Mesodermal cell (in vitro differentiated cells): ENCODE measurements around the gene RHOF.
A peak's percentile ranks its signal among the peaks of the same experiment; 100 is the strongest.

Experiments
- H3K27ac ChIP-seq: 2 replicates; pipeline ENCODE4 v1.7.0; 2013; ENCODE audit warnings: mild to moderate bottlenecking, low read depth, low read length, moderate library complexity; ENCODE audit not compliant: severe bottlenecking
- H3K36me3 ChIP-seq: 2 replicates; pipeline ENCODE4 v1.7.1; 2013; ENCODE audit warnings: mild to moderate bottlenecking, low read length, moderate library complexity; ENCODE audit not compliant: control insufficient read depth, insufficient read depth
- H3K4me1 ChIP-seq: one replicate; pipeline ENCODE4 v1.7.1; 2013; ENCODE audit warnings: mild to moderate bottlenecking, low read length; ENCODE audit not compliant: insufficient read depth, control insufficient read depth, poor library complexity, severe bottlenecking
- H3K4me3 ChIP-seq: 2 replicates; pipeline ENCODE4 v1.7.0; 2013; ENCODE audit warnings: low read length, control low read depth, mild to moderate bottlenecking; ENCODE audit not compliant: insufficient read depth, poor library complexity, severe bottlenecking; ENCODE audit errors: extremely low read depth
- H3K9me3 ChIP-seq: 2 replicates; pipeline ENCODE4 v1.7.1; 2013; ENCODE audit warnings: mild to moderate bottlenecking, low read length, moderate library complexity; ENCODE audit not compliant: control insufficient read depth
- whole genome bisulfite sequencing, 2 experiments: methylation state at CpG; one replicate each; pipeline ENCODE4 v1.1.5; 2013; ENCODE audit warnings: missing lambda C conversion rate in 2 of 2; ENCODE audit not compliant: insufficient coverage in 2 of 2; 5-methylcytosine and 5-hydroxymethylcytosine counted together

Gene RHOF

DNA sequence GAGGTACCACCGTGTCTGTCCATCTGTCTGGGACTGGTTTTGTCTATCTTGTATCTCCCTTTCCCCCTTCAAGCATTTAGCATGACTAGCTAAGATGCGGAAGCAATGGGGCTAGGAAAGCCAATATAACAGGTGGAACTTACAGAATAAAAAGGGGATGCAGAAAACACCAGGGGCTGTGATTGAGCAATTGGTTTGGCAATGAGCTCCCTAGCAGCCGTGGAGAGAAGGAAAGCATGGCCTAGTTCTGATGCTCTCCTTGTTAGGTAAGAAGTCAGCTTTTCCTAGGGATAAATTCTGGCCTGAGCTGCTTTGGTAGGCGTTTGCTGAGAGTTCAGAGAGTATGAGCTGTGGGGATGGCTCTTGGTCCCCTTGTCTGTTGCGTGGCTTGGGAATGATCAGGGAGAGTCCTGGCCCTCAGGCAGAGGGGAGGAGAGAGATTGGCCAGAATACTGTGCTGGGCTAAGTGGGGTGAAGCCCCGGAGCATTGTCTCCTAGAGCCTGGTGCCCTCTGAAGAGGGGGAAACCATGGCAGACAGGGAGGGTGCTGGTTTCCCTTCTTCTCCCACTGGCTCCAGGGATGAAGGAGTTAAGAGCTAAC lies 17.4 kb upstream of the RHOF start:
- Histone ChIP-seq H3K9me3 (no peaks in the 10 kb centered on the region), H3K4me1 (peaks cover 15% of the 10 kb centered on the region), H3K4me3 (peak overlapping the region; percentile 54), H3K27ac (no peak overlapping the region), H3K36me3 (peaks cover 73% of the 10 kb centered on the region)
- WGBS, 2 experiments: 77 to 83% methylated on average over 5 to 6 of the region's 6 CpGs

DNA sequence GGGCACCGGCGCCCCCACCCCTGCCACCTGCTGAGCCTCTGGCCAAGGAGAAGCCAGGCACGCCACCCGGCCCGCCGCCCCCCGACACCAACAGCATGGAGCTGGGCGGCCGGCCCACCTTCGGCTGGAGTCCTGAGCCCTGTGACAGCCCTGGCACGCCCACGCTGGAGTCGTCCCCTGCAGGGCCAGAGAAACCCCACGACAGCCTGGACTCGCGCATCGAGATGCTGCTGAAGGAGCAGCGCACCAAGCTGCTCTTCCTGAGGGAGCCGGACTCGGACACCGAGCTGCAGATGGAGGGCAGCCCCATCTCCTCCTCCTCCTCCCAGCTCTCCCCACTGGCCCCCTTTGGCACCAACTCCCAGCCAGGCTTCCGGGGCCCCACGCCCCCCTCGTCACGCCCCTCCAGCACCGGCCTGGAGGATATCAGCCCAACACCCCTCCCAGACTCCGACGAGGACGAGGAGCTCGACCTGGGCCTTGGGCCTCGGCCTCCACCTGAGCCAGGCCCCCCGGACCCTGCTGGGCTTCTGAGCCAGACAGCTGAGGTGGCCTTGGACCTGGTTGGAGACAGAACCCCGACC lies 16.8 kb upstream of the RHOF start:
- peaks cover 68% of the 10 kb centered on the region for H3K36me3 ChIP-seq
- 88 to 92% methylated on average over 23 to 30 of the region's 33 CpGs for WGBS, 2 experiments

DNA sequence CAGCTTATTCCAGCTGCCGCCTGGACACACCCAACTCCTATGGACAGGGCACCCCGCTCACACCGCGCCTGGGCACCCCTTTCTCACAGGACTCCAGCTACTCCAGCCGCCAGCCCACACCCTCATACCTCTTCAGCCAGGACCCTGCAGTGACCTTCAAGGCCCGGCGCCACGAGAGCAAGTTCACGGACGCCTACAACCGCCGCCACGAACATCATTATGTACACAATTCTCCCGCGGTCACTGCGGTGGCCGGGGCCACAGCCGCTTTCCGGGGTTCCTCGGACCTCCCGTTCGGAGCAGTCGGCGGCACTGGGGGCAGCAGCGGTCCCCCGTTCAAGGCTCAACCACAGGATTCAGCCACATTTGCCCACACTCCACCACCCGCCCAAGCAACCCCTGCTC lies 16.2 kb upstream of the RHOF start:
- H3K4me1 ChIP-seq: peaks cover 19% of the 10 kb centered on the region
- H3K4me3 ChIP-seq: no peak overlapping the region
- no peak overlapping the region for H3K27ac ChIP-seq
- H3K36me3 ChIP-seq: peaks cover 62% of the 10 kb centered on the region
- H3K9me3 ChIP-seq: no peaks in the 10 kb centered on the region
- WGBS, 2 experiments: 96% methylated on average over 25 to 27 of the region's 27 CpGs

More for the DNA sequence above, 16.8 kb upstream of the RHOF start:
- H3K27ac ChIP-seq: no peak overlapping the region
- no peaks in the 10 kb centered on the region for H3K9me3 ChIP-seq
- H3K4me3 ChIP-seq: no peak overlapping the region
- H3K4me1 ChIP-seq: peaks cover 19% of the 10 kb centered on the region

DNA sequence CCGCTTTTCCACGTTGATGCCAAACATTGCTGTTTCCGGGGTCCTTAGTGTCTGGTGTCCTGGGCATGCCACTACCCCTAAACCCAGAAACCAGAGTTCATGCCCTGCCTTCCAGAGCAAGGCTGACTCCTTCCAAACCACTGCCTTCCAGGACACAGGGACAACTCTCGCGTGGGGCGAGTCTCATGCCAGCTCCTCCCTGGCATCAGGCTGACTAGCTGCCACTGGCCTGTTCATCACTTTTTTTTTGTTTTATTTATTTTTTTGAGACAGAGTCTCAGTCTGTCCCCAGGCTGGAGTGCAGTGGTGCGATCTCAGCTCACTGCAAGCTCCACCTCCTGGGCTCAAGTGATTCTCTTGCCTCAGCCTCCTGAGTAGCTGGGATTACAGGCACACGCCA lies 15.1 kb upstream of the RHOF start:
- Histone ChIP-seq H3K9me3 (no peaks in the 10 kb centered on the region), H3K4me3 (no peak overlapping the region), H3K4me1 (peaks cover 19% of the 10 kb centered on the region), H3K27ac (no peak overlapping the region), H3K36me3 (peaks cover 54% of the 10 kb centered on the region)
- 90 to 100% methylated on average over 4 to 5 of the region's 8 CpGs for WGBS, 2 experiments

DNA sequence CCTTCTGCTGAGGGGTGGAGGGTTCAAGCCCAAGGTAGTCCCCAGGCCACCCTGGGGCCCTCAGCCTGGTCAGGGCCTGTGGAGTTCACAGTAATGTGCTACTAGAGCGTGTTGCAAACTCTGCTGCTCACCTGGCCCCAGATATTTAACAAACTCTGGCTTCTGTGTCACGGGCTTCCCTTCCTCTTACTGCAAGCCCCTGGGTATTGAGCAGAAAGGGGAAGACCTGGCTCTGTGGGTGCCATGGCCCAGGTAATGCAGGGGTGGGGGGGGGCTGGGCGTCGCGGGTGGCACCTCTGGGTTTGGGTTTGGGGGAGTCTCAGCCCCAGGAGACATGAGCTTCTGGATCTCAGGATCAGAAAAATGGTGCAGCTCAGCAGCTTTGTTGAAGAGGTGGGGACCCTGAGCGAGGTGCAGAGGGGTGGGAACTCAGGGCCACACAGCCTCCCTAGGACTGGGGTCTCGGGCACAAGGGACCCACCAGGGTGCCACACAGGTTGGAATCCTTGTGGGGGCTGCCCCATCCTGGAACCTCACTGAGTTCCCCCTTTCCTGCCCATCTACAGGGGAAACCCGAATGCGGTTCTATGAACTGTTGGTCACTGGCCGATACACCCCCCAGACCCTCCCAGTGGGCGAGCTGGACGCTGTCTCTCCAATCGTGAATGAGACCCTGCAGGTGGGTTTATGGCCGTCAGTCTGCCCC lies 14.3 kb upstream of the RHOF start:
- no peak overlapping the region for H3K27ac ChIP-seq
- H3K4me1 ChIP-seq: peaks cover 17% of the 10 kb centered on the region
- 88 to 92% methylated on average over 12 to 14 of the region's 14 CpGs for WGBS, 2 experiments
- no peaks in the 10 kb centered on the region for H3K9me3 ChIP-seq
- H3K36me3 ChIP-seq: peaks cover 47% of the 10 kb centered on the region
- H3K4me3 ChIP-seq: no peak overlapping the region

DNA sequence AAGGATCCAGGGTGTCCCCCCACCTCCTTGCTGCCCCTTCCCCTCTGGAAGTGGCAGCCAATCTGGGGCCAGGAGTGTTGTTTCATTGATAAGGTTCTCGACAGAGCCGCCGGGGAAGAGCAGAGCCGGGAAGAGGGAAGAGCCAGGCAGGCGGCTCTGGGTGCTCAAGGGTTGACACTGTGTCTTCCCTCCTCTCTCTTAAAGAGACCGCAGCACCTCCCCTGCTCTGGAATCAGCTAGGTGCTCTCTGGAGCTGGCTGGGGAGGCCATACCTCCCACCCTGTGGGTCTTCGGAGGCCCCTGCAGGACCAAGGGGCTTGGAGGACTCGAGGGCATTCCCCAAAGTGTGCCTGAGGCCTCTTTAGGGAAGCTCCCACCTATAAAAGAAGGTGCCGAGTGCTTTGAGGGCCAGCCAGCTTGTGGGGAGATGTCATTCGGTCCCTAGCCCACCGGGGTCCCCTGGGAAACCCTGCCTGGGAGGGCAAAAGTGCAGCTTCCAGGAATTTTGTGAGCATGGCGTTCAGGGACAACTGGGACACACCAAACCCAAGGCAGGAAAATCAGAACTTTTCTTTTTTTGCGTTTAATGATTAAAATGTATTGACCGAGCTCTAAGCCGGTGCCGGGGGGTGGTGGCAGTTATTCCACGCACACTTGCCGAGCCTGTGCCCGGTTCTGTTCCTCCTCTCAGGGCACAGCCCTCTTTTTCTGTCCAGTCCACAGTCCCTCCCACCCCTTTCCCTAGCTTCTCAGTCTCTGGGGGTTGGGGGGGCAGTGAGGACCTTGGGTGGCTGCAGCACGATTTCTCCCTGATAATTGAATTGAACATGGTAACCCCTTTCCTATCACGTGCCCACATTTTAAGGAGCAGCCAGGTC lies 13.3 kb upstream of the RHOF start:
- Histone ChIP-seq H3K36me3 (peaks cover 46% of the 10 kb centered on the region), H3K4me3 (peak overlapping the region; percentile 78), H3K4me1 (peaks cover 13% of the 10 kb centered on the region), H3K9me3 (no peaks in the 10 kb centered on the region), H3K27ac (peak overlapping the region; percentile 67)
- 49 to 54% methylated on average over 13 to 14 of the region's 21 CpGs for WGBS, 2 experiments

DNA sequence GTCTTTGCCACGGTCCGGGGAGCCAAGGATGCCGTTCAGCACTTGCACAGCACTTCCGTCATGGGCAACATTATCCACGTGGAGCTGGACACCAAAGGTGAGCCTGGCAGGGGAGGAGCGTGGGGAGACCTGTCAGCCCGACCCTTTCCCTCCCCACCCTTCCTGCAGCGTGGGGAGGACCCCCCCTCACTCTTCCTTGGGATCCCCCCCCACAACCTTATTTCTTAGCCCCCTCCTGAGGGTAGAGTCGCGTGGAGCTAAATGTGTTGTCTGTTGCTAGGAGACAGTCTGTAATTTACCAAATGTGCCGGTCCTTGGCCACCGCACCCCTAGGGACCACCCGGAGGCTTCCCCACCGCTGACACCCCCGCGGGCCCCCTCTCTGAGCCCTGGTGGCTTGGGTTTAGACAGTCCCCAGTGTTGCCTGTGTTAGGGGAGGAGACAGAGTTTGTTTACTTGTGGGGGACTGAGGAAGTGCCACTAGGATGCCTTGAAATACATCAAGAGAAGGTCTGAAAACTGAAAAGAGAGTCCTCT lies 12.6 kb upstream of the RHOF start:
- peaks cover 11% of the 10 kb centered on the region for H3K4me1 ChIP-seq
- H3K4me3 ChIP-seq: peak overlapping the region; percentile 78
- peaks cover 46% of the 10 kb centered on the region for H3K36me3 ChIP-seq
- no peaks in the 10 kb centered on the region for H3K9me3 ChIP-seq
- H3K27ac ChIP-seq: peak overlapping the region; percentile 67
- WGBS, 2 experiments: 21 to 29% methylated on average over 6 to 8 of the region's 16 CpGs

DNA sequence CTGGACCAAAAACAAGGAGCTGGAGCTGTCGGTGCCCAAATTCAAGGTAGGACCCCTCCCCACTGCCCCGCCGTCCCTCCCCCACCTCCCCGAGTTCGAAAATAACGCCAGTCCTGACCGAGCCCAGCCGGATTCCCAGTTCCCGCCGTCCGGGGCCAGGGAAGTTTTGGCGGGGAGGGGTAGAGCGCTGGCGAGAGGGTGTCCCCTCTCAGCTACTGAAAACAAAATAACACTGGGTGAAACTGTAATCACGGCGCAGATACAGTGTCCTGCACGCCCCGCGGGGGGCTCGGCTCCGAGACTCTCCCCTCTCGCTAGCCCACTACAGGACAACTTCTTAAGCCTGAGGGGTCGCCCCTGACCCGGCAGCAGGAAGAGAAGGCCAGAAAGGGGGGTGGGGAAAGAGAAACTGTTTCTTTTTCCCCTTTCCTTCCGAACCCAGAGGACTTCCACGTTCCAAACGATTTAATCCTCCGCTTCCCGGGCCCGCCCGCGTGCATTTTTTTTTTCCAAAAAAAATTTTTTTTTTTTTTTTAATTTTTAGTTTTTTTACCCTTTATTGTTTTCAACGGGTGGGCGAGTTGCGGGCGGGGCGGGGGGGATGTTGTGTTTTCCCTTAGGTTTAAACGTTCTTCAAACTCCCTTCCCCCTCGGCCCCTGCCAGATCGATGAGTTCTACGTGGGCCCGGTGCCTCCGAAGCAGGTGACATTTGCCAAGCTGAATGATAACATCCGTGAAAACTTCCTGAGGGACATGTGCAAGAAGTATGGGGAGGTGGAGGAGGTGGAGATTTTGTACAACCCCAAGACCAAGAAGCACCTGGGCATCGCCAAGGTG lies 11.9 kb upstream of the RHOF start:
- Histone ChIP-seq H3K4me3 (peak overlapping the region; percentile 78), H3K9me3 (no peaks in the 10 kb centered on the region), H3K27ac (peak overlapping the region; percentile 67), H3K36me3 (peaks cover 41% of the 10 kb centered on the region), H3K4me1 (peaks cover 11% of the 10 kb centered on the region)
- WGBS, 2 experiments: 0 to 7% methylated on average over 1 to 16 of the region's 45 CpGs

DNA sequence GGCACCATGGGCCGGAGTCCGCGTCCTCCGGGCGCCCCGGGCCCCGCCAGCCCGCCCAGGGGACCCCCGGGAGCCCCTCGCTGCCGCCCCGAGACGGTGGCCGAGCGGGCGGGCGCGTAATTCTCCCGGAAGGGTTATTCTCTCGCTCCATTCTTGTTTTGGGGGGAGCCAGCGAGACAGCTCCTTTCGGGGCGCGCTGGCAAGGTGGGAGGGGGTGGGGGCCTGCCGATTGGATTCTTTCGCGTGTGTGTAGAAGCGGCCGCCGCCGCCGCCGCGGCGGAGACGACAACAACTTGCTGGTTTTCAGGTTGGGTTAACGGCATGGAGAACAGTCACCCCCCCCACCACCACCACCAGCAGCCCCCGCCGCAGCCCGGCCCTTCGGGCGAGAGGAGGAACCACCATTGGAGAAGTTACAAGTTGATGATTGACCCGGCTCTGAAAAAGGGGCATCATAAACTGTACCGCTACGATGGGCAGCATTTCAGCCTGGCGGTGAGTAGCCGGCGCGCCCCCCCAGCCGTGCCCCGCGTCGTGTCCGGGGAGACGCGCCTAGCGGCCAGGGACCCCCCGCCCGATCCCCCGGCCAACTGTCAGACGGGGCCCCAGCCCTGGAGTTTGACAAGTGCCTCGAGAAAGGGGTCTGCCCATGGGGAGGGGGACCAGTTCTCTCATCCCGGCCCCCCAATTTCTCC lies 11.1 kb upstream of the RHOF start:
- H3K27ac ChIP-seq: peak overlapping the region; percentile 41
- H3K4me3 ChIP-seq: peak overlapping the region; percentile 78
- H3K36me3 ChIP-seq: peaks cover 33% of the 10 kb centered on the region
- H3K4me1 ChIP-seq: peaks cover 11% of the 10 kb centered on the region
- H3K9me3 ChIP-seq: no peaks in the 10 kb centered on the region
- 0% methylated on average over 30 to 44 of the region's 63 CpGs for WGBS, 2 experiments
